Heart left ventricle (tissue), 16 donors: ENCODE measurements around the gene CARMIL3. TPM values are rescaled to one million over a fixed set of nuclear protein-coding genes. Genes with fewer than 3 reads are reported as not detected.

Experiments used
- ATAC-seq, 4 donors: fragments of 200-7000 bp; cut with Tn5 transposase; one replicate each; pipeline ENCODE4 v1.9.1; 2020 to 2022; ENCODE audit warnings: moderate library complexity in 4 of 4, mild to moderate bottlenecking in 3 of 4, moderate number of reproducible peaks in 1 of 4
- DNase-seq, 5 donors: peaks; one replicate each; pipeline ENCODE4 v3.0.0-alpha.2; 2020
- H3K27ac ChIP-seq, 12 donors: fragments of 200-600 bp; sonication (generic) in 4 of 12; one replicate each; pipeline versions ENCODE4 v1.5.0 to v1.8.0; 2016 to 2022; ENCODE audit warnings: mild to moderate bottlenecking in 2 of 12
- H3K27me3 ChIP-seq, 9 donors: fragments of 200-600 bp; sonication (generic) in 2 of 9; one replicate each; pipeline versions ENCODE4 v1.5.1 to v1.8.0; 2016 to 2022; ENCODE audit warnings: mild to moderate bottlenecking in 3 of 9
- H3K36me3 ChIP-seq, 9 donors: fragments of 200-600 bp; sonication (generic) in 2 of 9; one replicate each; pipeline versions ENCODE4 v1.5.0 to v1.8.0; 2018 to 2022; ENCODE audit warnings: mild to moderate bottlenecking in 2 of 9
- H3K4me1 ChIP-seq, 12 donors: fragments of 200-600 bp; sonication (generic) in 4 of 12; one replicate each; pipeline versions ENCODE4 v1.5.0 to v1.8.0; 2016 to 2022; ENCODE audit warnings: mild to moderate bottlenecking in 3 of 12
- H3K4me3 ChIP-seq, 12 donors: fragments of 200-600 bp; sonication (generic) in 4 of 12; one replicate each; pipeline versions ENCODE4 v1.5.0 to v1.8.0; 2017 to 2022; ENCODE audit warnings: mild to moderate bottlenecking in 9 of 12, moderate library complexity in 4 of 12
- H3K9me3 ChIP-seq, 12 donors: fragments of 200-600 bp; sonication (generic) in 4 of 12; one replicate each; pipeline versions ENCODE4 v1.5.0 to v1.8.0; 2016 to 2022; ENCODE audit warnings: mild to moderate bottlenecking in 1 of 12
- CTCF ChIP-seq, 12 donors: fragments of 200-600 bp; sonication (generic) in 4 of 12; IDR thresholded peaks; one replicate each; pipeline versions ENCODE4 v1.5.0 to v1.8.0; 2018 to 2022; ENCODE audit warnings: antibody characterized with exemption in 12 of 12, mild to moderate bottlenecking in 5 of 12
- POLR2A ChIP-seq, 2 donors: fragments of 450-650 bp; IDR thresholded peaks; one replicate each; pipeline ENCODE4 v1.6.1; 2017; ENCODE audit warnings: antibody characterized with exemption in 2 of 2, mild to moderate bottlenecking in 2 of 2, moderate library complexity in 2 of 2
- WGBS, 4 donors: extraction: QIAGEN DNeasy Blood & Tissue Kit in 2 of 4; methylation state at CpG; one replicate each; pipeline versions ENCODE4 v1.1.5 to v1.1.7; 2013 to 2018; 5-methylcytosine and 5-hydroxymethylcytosine counted together
- intact Hi-C, 10 donors: fragments of 100-400 bp; cut with DNase I; formaldehyde crosslinking; loops; one replicate each; pipeline versions ENCODE4 v1.11.1 to v1.14.2; 2022
- polyA plus RNA-seq, 2 donors: library from polyadenylated mRNA; stranded (reverse); fragments of 200-250 nt; gene quantifications; one replicate each; pipeline ENCODE4 v1.2.3, GENCODE V29; 2013
- total RNA-seq, 9 donors: library from RNA; depleted of rRNA in 2 of 9; stranded (reverse); fragments of >200 nt in 2 of 9; fragmentation: NEBNext Ultra II Directional in 3 of 9; extraction: Animal tissue kit (Norgen Biotek cat#: 25700) in 3 of 9; gene quantifications; one replicate each; pipeline versions ENCODE4 v1.1.0 to v1.2.4, GENCODE V29; 2016 to 2023
- donor health status: ischemic (EF 13 %, LVEDD 7.1; RV severe dilation, severe dysfunction).
- donor health status: healthy with polysubstance abuse.
- donor health status: DM: no; HTN: yes; CAD: no.
- donor health status: DM: no; HTN: no; CAD: no.
- donor health status: ischemic (EF 25% LVEDD 6.9; RV normal size, moderate dysfunction).
- donor health status: ischemic (EF 25% LVEDD 5.7; RV mildly dilated, moderate dysfunction).
- donor health status: healthy.
- donor health status: DM: yes; HTN: yes; CAD: no.
- donor health status: ischemic (EF 35%, LVEDD 5.7; RV mildly dilated, moderate dysfunction).
- donor health status: nonischemic (EF 11% LVEDD 7.7; RV severe dilation, severe dysfunction).
- donor health status: DM: yes; HTN: yes; CAD: no.
- donor health status: PGD.
- donor health status: ischemic (EF 29% LVEDD 5.4; RV normal size, mild dysfunction).
- donor health status: nonischemic (EF 23%, LVEDD 6.1; RV moderate dilation, normal function).

CARMIL3 gene
- total and polyA plus RNA-seq, 11 donors = 0.05 to 0.38 (median 0.15) TPM; not detected in 3

- no peak for ATAC-seq
- no peak overlapping the region for H3K4me3 ChIP-seq
- H3K36me3 ChIP-seq = no peaks in the 10 kb centered on the region
- H3K9me3 ChIP-seq = no peaks in the 10 kb centered on the region
- no peak overlapping the region for H3K27ac ChIP-seq
- no peaks in the 10 kb centered on the region for H3K4me1 ChIP-seq
- 39 to 68% (median 60%) methylated on average over 6 to 8 of the region's 8 CpGs for WGBS, 4 donors
- DNase-seq = peak in 1 of 5 donors; percentile 6
- TF ChIP-seq POLR2A (IDR thresholded peaks at IDR 0.05) = no peak
- TF ChIP-seq CTCF (IDR thresholded peaks at IDR 0.05) = no peak
- intact Hi-C loops = loop anchor here in 1 of 10 donors (10.0 kb wide), 1 partner anchor 89 kb away; no protein-coding TSS in a partner anchor
- H3K27me3 ChIP-seq = no peaks in the 10 kb centered on the region
These were observed 13.6 kb downstream of the CARMIL3 start for GRCh38 chr14:24065408-24065807.

GRCh38 chr14:24066496-24067132 is 14.8 kb downstream of the CARMIL3 start:
- Histone ChIP-seq H3K36me3 (no peaks in the 10 kb centered on the region), H3K27ac (no peak overlapping the region), H3K4me3 (no peak overlapping the region), H3K4me1 (peaks cover 0 to 4% (median 0%) of the 10 kb centered on the region in 12 donors), H3K27me3 (peaks cover 0 to 3% (median 0%) of the 10 kb centered on the region in 9 donors), H3K9me3 (no peaks in the 10 kb centered on the region)
- ATAC-seq (no peak), DNase-seq (peak in 1 of 5 donors; percentile 12)
- WGBS, 4 donors = 88 to 91% (median 91%) methylated on average over 8 of the region's 8 CpGs
- TF ChIP-seq POLR2A (IDR thresholded peaks at IDR 0.05) (no peak), CTCF (IDR thresholded peaks at IDR 0.05) (no peak)
- intact Hi-C loops = loop anchor here in 1 of 10 donors (10.0 kb wide), 1 partner anchor 88 kb away; no protein-coding TSS in a partner anchor

GRCh38 chr14:24067133-24068082 is 15.6 kb downstream of the CARMIL3 start:
- ATAC-seq (peak in 1 of 4 donors; percentile 29), DNase-seq (peak in 1 of 5 donors; percentile 18)
- Histone ChIP-seq H3K4me3 (no peak overlapping the region), H3K4me1 (peaks cover 0 to 6% (median 0%) of the 10 kb centered on the region in 12 donors), H3K27ac (no peak overlapping the region), H3K9me3 (no peaks in the 10 kb centered on the region), H3K36me3 (no peaks in the 10 kb centered on the region), H3K27me3 (peaks cover 0 to 10% (median 0%) of the 10 kb centered on the region in 9 donors)
- TF ChIP-seq CTCF (IDR thresholded peaks at IDR 0.05) (no peak), POLR2A (IDR thresholded peaks at IDR 0.05) (no peak)
- WGBS, 4 donors = 85 to 92% (median 91%) methylated on average over 12 of the region's 12 CpGs
- intact Hi-C loops = loop anchor here in 1 of 10 donors (10.0 kb wide), 1 partner anchor 87 kb away; no protein-coding TSS in a partner anchor
